Activated CD4-positive, alpha-beta T cell treated with anti-CD3 and anti-CD28 coated beads for 48 hours (primary cell): ENCODE results near the gene SBNO2.

ENCODE experiments used
- DNase-seq: peaks from one replicate; pipeline ENCODE4 v3.0.0-alpha.2; 2020

The SBNO2 gene

DNA sequence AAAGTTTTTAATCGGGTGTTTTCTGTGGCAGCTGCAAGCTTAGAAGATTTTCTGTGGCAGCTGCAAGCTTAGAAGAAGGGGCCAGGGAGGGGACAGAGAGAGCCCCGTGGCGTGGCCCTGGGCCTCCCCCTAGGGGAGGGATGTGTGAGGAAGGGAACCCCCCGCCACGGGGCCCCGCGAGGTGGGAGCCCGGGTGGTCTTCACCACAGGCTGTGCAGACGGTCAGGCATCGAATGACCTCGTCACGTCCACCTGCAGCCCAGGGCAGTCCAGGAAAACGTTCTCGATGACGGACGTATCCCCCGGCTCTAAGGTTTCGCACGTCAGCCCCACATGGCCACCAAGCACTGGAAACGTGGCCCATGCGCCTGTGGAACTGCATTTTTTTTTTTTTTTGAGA is 87.5 kb downstream of the SBNO2 start:
- no peak for DNase-seq

DNA sequence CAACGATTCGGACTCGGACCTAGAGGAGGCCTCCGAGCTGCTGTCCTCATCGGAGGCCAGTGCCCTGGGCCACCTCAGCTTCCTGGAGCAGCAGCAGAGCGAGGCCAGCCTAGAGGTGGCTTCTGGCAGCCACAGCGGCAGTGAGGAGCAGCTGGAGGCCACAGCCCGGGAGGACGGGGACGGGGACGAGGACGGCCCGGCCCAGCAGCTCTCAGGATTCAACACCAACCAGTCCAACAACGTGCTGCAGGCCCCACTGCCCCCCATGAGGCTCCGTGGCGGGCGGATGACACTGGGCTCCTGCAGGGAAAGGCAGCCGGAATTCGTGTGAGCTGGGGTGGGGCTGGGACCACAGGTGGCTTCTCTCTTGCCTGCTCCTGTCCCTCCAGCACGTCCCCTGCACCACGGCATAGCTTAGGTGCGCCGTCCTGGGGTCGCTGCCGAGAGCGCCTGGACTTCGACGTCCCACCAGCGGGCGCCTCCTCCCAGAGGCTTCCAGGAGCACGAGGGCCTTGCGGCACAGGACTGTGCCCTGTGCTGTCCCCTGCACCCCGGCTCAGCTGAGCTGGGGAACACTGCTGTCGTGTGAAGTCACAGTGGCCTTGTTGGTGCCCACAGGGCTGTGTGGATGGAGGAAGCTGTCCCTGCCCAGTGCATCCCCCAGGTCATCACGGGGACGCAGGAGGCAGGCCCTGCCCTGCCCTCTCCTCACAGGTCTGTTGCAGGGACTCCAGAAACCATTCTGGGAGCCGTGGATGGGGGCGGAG is 88.2 kb downstream of the SBNO2 start:
- DNase-seq, result no peak

DNA sequence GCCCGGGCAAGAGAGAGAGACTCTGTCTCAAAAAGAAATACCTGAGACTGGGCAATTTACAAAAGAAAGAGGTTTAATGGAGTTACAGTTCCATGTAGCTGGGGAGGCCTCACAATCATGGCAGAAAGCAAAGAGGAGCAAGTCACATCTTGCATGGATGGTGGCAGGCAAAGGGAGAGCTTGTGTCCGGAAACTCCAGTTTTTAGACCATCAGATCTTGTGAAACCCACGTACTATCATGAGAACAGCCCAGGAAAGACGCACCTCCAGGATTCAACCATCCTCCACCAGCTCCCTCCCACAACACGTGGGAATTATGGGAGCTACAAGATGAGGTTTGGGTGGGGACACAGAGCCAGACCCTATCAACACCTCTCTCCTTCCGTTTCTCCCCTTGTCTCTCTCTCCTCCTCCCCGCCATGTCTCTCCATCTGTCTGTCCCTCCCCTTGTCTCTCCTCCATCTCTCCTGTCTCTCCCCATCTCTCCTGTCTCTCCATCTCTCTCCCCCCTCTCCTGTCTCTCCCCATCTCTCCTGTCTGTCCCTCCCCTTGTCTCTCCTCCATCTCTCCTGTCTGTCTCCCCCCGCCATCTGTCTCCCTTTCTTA is 88.9 kb downstream of the SBNO2 start:
- DNase-seq, result no peak

DNA sequence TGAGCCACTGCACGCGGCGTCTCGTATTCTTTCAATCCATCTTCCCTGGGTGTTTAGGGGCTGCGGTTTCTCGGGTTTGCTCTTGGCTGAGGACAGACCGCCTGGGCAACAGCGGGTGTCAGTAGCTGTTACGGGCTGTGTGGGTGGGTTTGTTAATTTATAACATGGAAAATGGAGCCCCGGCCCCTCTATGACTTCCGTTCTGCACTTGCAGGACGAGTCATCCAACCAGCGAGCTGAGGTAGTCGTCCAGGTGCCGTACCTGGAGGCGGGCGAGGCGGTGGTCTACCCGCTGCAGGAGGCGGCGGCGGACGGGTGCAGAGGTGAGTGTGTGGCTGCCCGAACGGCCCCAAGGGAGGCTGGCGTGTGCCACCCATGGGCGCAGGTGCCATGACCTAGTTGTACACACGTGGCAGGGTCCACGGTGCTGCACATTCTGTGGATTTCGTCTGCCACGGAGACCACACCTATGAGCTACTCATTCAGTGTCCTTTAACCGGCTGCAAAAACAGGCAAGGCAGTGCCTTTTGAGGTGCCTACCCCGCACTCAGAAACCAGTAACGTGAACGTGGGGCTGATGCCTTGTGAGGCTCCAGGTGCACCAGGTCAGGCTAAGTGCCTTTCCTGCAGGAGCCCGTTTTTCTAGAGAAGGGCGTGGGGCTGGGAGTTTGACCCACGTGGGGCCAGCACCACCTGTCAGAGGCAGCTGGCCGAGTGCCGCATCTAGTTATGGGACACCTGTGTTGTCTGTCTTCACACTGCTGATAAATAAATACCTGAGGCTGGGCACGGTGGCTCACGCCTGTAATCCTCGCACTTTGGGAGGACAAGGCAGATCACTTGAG is 89.8 kb downstream of the SBNO2 start:
- no peak for DNase-seq

DNA sequence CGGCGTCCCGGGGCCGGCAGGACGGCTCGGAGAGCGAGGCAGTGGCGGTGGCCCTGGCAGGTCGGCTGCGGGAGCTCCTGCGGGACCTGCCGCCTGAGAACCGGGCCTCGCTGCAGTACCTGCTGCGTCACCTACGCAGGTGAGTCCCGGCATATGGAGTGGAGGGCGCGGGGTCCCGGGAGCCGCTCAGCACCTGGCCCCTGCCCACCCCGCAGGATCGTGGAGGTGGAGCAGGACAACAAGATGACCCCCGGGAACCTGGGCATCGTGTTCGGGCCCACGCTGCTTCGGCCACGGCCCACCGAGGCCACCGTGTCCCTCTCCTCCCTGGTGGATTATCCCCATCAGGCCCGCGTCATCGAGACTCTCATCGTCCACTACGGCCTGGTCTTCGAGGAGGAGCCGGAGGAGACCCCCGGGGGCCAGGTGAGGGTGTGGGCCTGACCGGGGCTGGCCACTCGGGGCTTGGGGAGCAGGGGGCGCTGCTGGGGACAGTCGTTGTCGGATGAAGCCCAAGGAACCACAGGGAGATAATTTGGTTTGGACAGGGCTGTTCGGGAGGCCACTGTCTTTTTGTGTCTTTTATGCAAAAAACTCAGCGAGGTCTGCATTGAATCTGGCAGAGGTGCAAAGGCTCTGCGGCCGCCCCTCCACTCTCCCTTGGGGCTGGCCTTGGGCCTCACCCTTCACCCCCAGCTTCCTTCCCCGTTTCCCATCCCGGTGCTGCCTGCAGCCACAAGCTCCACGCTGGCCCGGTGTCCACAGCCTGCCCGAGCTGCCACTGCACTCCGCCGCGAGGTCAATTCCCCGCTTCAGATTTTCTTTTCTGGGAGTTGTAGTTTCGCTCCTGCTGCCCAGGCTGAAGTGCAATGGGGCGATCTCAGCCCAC is 90.9 kb downstream of the SBNO2 start:
- no peak for DNase-seq

DNA sequence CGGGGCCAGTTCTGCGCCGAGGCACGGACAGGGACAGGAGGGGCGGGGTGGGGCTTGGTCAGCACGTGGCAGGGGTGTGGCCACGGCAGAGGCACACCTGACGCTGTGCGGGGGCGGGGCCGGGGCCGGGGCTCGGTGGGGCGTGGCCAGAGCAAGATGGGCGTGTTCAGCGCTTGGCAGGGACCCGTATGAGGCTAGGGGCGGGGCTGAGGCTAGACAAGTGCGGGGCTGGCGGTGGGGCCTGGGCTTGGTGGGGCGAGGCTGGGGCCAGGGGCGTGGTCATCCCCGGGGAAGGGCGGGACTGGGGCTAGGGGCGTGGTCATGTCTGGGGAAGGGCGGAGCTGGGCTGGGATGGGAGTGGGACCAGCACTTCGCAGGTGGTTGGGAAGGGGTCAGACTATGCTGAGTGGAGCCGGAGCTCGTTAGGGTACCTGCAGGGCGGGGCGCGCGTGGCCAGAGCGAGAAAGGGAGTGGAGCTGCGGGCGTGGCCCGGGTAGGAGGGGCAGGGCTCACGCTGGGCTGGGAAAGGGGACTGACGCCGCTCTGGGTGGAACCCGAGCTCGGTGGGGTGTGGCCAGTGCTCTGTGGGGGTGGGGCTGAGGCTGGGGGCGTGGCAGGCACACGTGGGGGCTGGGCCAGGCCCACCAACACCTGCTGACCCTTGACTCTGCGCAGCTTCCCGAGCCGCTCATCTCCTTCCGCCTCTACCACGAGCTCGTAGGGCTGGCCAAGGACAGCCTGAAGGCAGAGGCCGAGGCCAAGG is 91.7 kb downstream of the SBNO2 start:
- peak; percentile 93 for DNase-seq

DNA sequence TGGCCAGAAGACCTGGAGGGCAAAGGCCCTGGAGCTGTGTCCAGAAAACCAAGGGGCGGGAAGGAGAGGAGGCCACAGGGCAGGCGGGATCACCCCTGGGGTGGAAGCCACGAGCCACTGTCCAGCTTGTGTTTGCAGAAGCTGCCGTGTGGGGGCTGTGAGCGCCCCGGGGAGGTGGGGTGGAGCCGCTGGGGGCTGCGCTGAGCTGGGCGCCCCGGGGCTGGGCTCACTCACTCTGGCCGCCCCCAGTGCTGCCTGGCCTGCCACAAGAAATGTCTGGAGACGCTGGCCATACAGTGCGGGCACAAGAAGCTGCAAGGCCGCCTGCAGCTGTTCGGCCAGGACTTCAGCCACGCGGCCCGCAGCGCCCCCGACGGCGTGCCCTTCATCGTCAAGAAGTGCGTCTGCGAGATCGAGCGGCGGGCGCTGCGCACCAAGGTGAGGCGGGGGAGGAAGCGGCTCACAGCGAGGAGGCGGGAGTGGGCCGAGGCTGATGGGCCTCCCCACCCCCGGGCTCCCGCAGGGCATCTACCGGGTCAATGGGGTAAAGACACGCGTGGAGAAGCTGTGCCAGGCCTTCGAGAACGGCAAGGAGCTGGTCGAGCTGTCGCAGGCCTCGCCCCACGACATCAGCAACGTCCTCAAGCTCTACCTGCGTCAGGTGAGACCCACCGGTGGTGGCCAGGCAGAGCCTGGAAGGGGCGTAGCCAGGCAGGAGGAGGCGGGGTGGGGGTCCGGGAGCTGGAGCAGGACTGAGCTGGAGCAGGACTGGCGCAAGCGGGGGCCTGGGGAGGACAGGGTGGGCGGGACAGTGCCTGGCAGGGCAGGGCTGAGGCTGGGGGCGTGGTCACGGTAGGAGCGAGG is 92.5 kb downstream of the SBNO2 start:
- DNase-seq, result no peak

DNA sequence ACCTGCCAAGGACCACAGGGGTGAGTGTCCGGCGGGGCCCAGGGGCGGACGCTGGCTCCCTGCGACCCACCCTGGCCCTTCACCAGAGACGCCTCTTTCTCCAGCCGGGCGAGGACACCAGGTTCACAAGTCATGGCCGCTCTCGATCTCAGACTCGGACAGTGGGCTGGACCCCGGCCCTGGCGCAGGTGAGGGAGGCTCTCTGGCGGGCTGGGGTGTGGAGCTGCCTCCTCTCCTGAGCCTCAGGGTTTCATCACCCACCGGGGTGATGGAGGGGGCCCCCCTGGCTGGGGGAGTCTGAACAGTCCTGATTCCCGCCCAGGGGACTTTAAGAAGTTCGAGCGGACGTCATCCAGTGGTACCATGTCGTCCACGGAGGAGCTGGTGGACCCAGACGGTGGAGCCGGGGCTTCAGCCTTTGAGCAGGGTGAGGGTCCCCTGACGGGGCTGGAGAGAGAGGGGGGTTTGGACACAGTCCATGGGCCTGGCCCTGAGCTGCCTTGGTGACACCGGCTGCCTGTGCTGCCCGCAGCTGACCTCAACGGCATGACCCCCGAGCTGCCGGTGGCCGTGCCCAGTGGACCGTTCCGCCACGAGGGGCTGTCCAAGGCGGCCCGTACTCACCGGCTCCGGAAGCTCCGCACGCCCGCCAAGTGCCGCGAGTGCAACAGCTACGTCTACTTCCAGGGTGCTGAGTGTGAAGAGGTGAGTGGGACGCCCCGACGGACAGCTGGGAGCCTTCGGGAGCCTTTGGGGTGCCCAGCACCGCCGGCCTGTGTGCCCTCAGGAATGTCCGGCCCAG is 93.5 kb downstream of the SBNO2 start:
- no peak for DNase-seq

DNA sequence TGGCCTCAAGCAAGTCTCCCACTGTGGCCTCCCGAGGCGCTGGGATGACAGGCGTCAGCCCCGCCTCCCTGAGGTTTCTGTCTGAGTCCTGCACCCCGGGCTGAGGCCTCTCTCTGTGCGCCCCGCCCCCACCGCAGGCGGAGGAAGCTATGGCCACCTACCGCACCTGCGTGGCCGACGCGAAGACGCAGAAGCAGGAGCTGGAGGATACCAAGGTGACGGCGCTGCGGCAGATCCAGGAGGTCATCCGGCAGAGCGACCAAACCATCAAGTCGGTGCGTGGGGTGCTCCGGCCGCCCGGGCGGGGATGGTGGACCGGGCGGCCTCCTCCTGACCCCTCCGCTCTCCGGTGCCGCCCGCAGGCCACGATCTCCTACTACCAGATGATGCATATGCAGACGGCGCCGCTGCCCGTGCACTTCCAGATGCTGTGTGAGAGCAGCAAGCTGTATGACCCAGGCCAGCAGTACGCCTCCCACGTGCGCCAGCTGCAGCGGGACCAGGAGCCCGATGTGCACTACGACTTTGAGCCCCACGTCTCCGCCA is 94.4 kb downstream of the SBNO2 start:
- peak; percentile 90 for DNase-seq

DNA sequence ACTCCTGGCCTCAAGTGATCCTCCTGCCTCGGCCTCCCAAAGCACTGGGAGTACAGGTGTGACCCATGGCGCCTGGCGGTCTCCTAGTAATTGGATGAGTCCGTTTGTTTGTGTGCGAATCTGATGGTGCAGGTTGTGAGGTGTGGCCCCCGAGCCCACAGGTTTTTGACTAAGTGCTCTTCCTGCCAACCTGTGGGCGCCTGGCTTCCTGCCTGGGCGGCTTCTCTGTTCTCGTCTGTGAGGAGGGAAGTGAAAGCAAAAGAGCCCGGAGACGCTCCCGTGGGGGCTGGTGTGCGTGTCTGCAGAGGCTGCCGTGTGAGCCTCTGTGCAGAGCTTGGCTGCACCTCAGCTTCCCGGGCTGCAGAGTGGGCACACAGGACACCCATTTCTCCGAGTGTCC is 97.1 kb downstream of the SBNO2 start:
- DNase-seq, result peak; percentile 94

DNA sequence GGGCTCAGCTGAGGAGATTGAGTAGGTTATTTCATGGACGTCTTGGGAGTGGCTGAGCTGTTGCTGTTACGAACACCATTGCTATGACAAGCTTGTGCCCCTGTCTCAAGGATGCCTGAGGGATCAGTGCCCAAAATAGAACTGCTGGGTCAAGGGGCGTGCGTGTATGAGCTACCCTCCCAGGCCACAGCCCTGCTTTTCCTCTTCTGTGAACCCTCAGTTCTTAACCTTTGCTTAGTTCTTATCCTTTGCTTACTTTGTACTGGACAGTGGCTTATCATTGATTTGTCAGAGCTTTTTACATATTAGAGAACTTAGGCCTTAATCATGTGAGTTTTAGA is 98.1 kb downstream of the SBNO2 start:
- DNase-seq, result no peak

DNA sequence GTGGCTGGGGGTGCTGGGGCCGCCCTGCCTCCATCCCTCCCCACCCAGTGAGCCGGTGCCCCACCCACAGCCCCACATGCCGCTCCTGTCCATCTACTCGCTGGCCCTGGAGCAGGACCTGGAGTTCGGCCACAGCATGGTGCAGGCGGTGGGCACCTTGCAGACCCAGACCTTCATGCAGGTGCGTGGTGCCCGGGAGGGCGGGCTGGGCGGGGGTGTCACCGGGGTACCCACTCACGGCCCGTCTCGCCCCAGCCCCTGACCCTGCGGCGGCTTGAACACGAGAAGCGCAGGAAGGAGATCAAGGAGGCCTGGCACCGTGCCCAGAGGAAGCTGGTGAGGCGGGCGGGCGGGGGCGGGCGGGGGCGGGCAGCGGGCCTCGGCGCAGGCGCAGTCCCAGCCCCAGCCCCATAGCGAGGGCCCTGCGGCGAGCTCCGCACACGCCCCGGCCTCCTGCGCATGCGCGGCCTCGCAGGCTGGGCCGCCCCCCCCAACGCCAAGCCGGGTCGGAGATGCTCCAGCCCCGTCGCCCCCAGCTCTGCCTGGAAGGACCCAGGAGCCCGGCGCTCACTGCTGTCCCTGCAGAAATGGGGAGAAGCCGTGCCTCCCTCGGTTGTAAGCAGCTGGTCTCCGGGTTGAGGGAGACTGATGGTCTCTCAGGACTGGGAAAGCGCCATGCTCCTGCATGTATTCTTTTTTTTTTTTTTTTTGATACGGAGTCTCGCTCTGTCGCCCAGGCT is 99.4 kb downstream of the SBNO2 start:
- peak; percentile 84 for DNase-seq

DNA sequence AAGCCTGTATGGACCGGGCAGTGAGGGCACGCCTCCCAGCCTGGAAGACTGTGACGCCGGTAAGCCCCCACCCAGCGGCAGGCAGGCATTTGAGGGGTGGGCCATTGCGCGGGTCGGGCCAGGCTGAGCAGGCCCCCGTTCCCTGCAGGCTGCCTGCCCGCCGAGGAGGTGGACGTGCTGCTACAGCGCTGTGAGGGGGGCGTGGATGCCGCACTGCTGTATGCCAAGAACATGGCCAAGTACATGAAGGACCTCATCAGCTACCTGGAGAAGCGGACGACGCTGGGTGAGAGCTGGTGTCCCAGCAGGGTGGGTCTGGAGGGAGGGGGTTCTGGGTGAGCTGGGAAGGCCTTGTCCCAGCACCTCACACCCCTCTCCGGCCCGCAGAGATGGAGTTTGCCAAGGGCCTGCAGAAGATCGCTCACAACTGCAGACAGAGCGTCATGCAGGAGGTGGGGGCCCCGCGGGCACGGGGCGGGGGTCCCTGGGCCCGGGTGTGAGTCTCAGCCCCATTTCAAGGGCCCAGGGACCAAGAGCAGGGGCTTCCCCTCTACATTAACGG is 100.0 kb downstream of the SBNO2 start:
- no peak for DNase-seq

DNA sequence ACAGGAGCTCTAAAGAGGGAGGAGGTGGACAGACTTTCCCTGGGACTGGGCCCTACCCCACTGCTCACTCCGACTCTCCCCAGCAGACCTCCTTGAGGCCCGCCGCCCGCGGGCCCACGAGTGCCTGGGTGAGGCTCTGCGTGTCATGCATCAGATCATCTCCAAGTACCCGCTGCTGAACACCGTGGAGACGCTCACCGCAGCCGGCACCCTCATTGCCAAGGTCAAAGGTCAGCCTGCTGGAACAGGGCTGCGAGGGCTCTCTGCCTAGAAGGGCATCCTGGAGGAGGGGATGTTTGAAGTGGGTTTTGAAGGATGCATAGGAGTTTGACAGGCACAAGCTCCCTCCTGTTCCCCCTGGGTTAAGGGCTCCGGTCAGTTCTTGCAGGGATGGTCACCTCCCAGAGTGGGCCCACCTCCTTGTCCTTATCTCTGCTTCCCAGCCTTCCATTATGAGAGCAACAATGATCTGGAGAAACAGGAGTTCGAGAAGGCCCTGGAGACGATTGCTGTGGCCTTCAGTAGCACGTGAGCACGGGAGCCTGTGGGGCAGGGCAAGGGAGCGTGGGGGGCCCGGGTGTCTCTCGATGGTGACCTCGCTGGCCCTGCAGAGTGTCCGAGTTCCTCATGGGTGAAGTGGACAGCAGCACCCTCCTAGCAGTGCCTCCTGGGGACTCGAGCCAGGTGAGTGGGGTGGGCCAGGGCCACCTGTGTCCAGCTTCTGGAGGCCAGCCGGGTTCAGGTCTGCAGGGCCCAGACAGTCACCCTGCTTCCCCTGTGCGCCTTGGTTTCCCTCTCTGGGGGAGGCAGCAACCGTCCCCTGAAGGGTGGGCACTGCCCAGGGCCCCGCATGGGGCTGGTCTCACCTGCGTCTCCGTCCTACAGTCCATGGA is 100.8 kb downstream of the SBNO2 start:
- no peak for DNase-seq

DNA sequence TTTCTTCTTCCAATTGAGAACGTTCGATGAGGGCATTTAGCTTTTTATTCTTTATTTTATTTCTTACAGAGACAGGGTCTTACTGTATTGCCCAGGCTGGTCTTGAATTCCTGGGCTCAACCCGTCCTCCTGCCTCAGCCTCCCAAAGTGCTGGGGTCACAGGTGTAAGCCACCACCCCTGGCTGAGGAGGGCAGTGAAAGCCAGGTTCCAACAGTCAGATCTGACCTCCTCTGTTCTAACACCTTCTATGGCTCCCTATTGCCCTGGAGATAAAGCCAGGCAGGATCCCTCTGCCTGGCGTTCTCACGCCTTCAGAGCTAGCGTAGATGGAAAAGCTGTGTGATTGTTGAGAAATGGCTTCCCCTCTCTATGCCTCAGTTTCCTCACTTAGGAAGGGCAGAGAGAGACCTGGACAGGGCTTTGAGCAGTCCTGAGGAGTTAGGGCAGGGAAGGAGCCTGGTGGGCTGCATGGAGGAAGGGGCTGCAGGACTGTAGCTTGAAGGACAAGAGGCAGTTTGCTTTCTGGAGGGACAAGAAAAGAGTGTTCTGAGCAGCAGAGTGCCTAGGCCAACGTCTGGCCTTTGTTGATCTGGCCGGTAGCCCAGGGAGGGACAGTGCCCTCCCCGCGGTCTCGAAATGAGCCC is 101.6 kb downstream of the SBNO2 start:
- no peak for DNase-seq

DNA sequence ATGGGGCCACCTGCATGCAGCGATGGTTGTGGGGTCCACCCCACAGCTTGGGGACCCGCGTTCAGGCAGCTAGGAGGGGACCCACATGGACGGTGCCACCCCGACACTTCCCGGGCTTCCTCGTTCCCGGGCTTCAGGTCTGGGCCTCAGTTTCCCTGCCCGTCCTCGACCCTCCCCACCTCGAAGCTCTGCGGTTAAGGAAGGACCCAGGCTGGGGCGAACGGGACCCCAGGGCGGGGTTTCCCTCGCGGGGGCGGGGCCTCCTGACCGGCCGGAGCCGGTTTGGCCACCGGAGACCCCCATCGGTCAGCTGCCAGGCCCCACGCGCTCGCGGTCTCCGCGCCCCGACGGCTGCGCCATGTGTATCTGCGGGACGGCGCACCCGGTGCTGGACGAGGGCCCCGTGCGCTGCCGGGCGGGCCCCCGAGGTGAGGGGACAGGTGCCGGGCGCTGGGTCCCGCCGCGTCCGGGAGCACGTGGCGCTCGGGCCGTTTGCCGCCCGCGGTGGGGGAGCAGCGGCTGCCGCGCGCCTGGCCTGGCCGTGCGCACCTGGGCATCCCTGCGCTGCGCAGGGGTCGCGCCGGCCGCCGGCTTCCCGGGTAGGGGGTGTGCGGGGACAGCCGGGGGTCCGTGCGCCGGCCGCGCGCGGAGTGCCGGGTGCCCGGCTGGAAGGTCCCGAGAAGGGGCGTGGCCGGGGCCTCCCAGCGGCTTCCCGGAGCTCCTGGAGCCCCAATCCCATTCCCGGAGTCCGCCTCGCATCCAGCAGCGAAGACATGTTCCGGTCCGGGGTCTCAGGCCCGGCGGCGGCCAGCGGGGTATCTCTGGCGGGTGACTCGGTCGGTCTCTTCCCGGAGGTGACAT is 102.9 kb downstream of the SBNO2 start:
- no peak for DNase-seq
